ENCODE results near the gene SFXN4.

- no peak for TF ChIP-seq CTCF (IDR thresholded peaks at IDR 0.05)
- TF ChIP-seq POLR2AphosphoS5 (IDR thresholded peaks at IDR 0.05) = no peak
Measured at GRCh38 chr10:119166564-119166963, 1.1 kb upstream of the SFXN4 start.
